Suppressor macrophage treated with lipopolysaccharide for 4 hours (primary cell): ENCODE measurements around the gene SPINK1.
A peak's percentile ranks its signal among the peaks of the same experiment; 100 is the strongest.
"Not testable (repeated sequence)": the region's sequence is repeated elsewhere in the genome, so short reads cannot be mapped to it uniquely, and the experiment has no call there.

Experiments used
- DNase-seq: peaks from one replicate; pipeline ENCODE4 v3.0.0-alpha.2; 2020

The SPINK1 gene, protein sequence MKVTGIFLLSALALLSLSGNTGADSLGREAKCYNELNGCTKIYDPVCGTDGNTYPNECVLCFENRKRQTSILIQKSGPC

DNA sequence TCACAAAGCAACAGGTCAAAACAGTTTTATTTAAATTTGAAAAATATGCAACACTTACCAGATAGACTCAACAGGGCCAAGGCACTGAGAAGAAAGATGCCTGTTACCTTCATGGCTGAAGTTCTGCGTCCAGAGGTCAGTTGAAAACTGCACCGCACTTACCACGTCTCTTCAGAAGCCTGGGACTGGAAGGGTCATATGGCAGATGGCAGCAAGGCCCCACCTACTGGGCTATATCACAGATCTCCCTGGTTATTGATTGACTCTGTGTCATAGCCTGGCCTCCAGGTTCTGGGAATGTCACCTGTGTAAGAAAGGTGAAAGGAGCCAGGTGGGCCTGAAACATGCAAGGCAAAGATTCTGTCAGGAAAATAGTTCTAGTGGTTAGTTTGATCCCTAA, at the start of gene SPINK1:
Gene SPINK1, minus strand, starts transcription at position 207 of the 400 bp plus-strand sequence. Its CDS starts 94 bp downstream, at position 113.
- DNase-seq: no peak

DNA sequence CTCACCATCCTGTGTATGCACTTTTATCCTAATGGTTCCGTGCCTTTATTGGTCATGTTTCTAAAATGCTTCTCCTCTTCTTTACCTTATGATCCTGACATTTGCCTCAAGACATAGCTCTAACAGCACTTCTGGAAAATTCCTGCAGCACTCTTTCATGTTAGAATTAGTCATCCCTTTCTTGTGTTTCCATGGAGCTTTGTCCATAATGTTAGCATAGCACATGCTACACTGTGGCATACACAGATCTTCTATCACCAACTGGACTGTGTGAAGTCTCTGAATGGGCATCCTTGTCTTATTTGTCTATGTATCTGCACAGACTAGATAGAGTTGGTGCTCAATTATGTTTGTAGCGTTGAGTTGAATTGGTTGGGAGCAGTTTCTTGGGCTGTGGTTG, 49.0 kb upstream of the SPINK1 start:
- no peak for DNase-seq

DNA sequence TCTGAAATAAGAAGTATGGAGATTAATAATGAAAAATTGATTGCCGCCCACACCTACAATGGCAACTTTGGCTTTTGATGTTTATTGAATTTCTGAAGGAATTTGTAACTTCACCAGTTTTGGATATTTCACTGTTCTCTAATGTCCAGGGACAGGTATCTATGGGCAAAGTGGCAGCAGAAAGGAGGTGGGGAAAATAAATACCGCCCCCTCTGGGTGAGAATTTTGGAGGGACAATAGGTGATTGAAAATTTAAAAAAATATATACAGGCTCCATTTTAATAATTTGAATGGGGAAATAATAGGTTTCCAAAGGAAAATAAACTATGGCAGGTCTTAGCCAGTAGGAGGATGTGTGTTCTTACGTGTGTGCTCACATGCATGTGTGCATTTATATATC, 48.3 kb upstream of the SPINK1 start:
- no peak for DNase-seq

DNA sequence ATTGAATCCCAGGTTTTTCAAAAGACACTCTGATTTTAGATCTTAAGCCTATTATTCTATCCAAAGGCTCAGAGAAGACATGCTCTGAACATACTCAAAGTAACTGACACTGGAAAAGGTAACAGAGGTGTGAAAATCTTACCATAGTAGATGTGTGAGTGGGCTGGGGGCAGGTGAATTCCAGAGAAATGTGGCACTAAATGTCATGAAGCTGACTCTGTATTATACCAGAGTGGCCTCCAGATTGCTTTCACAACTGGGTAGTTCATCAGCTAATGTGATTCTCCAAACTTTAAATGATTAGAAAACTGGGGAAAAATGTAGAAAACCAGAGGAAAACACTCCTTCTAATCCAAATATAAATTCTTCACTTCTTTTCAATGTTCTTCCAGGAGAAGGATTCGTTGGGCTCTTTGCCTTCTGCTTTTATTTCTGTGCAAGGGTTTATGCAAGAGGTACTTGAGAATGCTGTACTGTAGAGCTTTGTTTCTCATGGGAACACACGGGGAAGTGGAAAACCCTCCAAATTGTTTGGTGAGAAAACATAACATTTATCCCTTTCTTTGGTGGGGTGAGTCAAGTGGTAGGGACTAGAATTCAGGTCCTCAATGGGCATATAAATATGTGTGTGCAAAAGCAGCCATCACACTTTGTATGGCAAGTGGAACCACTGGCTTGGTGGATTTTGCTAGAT, 46.7 kb upstream of the SPINK1 start, which contains the start of gene SCGB3A2:
Gene SCGB3A2, plus strand, starts transcription at position 646 of the 694 bp plus-strand sequence. CDS start 93 bp downstream, outside the sequence.
- DNase-seq: no peak

DNA sequence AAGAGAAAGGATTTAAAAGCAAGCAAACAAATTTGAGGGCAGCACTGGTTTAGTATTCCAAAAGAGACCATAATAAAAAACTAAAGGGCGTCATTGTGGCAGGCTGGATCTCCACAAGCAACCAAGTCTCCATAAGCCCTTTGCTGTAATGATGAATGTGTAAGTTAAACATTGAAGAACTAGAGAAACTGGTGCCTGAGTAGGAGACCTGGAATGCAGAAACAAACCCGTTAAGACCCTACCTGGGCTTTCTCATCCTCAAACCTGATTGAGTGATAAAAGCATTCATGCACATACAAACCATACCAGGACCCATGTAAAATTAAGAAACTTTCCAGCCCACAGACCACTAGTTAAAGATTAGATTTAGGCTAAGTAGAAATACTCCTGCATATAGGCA, 45.2 kb upstream of the SPINK1 start:
- no peak for DNase-seq

DNA sequence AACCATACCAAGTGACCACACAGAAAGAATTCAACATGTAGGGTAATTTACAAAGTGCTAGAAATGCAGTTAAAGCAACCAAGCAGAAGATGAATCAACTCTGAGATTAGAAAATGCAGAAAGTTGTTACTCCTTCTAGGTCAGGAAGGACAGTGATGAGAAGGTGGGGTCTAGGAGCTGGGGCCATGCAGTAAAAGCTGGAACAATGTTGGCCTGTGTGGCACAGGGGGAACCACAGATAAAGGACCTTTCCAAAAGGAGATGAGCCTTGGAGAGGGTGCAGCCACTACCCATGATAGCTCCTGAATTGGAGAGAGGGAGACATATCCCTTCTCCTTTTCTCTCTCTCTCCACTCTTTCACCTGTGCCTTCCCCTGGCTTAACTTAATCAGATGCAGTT, 44.7 kb upstream of the SPINK1 start:
- no peak for DNase-seq

DNA sequence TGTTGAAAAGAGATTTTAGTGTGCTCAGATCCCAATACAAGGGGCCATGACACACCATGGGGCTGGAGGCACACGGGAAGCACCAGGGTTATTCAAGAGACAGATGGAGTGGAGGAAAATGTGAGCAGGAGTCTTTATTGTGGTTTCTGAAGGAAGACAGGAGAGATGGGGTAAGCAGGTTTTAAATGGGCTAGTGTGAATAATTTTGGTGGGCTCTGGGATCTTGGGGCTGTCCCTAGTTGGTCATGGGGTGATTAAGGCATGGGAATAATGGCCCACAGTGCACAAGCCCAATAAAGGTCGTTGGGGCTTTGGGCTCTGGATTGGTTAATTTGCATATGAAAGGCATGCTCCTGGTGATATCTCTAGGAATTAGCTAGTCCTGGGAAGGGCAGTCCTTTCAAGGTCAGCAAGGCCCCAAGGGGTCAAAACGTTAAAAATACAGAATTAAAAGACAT, 43.5 kb upstream of the SPINK1 start:
- DNase-seq: no peak

DNA sequence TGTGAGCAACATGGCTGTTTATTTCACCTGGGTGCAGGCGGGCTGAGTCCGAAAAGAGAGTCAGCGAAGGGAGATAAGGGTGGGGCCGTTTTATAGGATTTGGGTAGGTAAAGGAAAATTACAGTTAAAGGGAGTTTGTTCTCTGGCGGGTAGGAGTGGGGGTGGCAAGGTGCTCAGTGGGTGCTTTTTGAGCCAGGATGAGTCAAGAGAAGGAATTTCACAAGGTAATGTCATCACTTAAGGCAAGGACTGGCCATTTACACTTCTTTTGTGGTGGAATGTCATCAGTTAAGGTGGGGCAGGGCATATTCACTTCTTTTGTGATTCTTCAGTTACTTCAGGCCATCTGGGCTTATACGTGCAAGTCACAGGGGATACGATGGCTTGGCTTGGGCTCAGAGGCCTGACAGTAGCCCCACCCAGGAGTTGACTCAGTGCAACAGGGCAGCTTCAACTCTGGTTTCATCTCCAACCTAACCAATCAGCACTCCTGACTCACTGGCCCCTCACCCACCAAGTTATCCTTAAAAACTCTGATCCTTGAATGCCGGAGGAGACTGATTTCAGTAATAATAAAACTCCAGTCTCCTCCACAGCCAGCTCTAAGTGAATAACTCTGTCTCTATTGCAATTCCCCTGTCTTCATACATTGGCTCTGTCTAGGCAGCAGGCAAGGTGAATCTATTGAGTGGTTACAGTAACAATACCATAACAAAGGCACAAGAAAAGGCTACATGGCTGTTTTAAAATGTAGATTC, 42.8 kb upstream of the SPINK1 start:
- not testable (repeated sequence) for DNase-seq

DNA sequence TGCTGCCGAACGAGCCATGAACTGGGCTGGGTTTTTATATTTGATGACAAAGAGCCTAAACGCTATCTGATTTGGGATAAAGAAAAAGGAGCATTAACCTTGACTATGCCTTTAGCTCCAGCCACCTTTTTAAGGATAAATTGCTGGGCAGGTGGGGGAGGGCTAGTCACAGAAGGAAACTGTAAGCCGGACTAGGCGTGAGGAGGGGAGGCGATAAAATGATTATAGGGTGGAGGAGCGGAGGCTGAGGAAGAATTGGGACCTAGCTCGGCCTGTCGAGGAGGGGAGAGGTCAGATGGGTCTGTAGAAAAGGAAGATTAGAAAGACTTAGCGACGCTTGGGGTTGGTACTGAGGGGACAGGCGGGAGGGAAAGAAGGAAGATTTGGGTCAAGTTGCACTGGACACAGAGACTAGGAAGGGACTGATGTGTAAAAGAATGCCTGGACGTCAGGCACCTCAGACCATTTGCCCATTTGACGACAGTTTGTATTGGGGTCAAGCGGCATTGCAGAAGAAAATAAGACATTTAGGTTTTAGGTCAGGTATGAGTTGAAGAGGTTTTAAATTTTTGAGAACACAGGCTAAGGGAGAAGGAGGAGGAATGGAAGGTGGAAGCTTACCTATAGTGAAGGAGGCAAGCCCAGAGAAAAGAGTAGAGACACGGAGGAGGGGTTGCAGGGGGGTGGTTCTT, 41.4 kb upstream of the SPINK1 start:
- not testable (repeated sequence) for DNase-seq

DNA sequence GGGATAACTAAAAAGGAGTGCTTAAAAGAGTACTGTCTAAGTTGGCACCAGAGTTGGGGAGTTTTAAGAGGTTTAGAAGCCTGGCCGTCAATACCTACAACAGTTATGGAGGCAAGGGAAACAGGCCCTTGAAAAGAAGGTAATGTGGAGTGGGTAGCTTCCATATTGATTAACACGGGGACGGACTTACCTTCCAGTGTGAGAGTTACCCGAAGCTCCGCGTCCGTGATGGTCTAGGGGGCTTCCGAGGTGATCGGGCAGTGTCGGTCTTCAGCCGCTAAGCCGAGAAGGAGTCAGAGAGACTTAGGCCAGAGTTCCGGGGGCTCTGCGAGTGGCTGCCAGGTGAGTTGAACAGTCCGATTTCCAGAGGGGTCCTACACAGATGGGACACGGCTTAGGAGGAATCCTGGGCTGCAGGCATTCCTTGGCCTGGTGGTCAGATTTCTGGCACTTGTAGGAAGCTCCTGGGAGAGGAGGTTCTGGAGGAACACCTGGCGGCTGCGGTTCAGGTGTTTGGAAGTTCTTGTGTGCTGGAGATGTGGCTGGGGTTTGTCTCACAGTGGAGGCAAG, 40.6 kb upstream of the SPINK1 start:
- not testable (repeated sequence) for DNase-seq

DNA sequence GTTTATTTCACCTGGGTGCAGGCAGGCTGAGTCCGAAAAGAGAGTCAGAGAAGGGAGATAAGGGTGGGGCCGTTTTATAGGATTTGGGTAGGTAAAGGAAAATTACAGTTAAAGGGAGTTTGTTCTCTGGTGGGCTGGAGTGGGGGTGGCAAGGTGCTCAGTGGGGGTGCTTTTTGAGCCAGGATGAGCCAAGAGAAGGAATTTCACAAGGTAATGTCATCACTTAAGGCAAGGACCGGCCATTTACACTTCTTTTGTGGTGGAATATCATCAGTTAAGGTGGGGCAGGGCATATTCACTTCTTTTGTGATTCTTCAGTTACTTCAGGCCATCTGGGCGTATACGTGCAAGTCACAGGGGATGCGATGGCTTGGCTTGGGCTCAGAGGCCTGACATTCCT, 38.4 kb upstream of the SPINK1 start:
- DNase-seq: not testable (repeated sequence)

DNA sequence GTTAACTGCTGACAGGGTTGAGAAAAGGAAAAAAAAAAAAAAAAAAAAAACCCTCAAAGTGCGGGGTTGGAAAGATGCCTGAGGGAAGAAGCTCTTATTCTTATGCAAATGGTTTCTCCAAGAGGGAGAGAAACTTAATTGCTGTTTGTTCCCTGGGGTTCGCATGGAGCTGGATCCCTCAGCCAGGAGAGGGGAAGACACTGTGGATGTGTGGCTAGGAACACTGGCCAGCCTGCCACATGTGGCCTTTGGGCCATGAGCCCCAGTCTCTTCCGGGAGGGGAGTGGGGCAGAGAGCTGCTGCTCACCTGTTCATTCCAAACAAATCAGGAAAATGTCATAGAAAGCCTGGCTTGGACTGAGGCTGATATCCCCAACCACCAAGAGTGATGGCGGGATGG, 37.6 kb upstream of the SPINK1 start:
- no peak for DNase-seq

DNA sequence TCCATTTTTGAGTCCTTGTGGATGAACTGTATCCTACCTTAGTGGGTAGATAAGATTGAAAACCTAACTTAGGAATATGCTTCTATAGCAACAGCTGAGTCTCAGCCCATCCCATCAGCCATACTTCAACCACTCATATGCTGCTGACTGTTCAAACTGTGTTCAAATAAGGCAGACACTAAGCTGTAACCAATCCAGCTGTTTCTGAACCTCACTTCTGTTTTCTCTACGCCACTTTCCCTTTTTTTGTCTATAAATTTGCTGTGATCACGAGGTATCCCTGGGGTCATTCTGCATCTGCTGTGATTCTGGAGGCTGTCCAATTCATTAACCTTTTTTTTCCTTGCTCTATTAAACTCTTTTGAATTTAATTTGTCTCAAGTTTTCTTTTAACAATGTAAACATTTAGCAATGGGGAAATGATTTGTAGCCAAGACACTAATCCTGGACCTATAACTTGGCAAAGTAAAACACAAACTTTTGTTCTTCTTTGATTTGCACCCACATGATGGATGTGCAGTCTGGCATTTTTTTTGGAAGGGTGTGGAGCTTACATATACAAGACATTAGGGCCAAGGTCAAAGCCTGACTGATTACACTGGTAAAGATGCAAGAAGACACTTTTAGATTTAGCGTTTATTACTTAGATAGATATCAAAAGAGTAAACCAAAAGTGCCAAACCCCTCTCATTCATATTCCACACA, 32.1 kb upstream of the SPINK1 start:
- no peak for DNase-seq

DNA sequence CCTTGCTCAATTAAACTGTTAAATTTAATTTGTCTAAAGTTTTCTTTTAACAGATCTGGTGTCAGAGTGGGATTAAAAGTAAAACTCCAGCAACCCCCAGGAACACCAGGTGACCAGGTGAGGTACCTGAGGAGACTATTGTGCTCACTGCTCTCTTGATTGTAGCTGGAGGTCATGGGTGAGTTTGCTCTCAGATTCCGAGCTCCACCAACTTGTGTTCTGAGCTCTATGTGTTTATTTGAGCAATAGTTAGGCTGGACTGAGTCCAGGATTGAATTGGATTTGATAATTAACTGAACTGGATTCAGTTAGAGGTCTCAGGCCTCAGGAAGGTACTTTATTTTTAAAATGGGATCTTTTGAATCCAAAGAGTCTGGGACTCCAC, 29.2 kb upstream of the SPINK1 start:
- no peak for DNase-seq

DNA sequence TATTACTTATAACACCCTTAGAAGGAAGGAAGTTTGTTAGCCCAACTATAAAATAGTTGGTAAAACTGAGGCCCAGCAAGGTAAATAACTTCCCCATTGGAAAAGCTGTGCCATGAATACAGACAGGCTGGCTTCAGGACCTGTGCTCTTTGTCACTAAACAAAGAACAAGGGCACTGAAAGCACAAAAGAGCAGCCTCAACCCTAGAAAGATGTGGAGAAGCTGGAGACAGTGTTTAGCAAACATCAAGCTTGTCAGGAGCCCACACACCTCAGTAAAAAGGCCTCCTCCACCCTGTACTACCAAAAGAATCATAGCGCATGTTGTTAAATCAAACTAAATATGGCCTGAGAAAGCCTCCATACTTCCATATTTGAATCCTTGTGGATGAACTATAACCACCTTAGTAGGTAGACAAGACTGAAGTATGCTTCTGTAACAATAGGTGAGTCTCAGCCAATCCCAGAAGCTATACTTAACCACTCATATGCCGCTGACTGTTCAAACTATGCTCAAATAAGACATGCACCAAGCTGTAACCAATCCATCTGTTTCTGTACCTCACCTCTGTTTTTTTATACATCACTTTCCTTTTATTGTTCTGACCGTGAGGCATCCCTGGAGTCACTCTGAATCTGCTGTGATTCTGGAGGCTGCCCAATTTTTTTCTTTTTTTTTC, 28.6 kb upstream of the SPINK1 start:
- DNase-seq: no peak

DNA sequence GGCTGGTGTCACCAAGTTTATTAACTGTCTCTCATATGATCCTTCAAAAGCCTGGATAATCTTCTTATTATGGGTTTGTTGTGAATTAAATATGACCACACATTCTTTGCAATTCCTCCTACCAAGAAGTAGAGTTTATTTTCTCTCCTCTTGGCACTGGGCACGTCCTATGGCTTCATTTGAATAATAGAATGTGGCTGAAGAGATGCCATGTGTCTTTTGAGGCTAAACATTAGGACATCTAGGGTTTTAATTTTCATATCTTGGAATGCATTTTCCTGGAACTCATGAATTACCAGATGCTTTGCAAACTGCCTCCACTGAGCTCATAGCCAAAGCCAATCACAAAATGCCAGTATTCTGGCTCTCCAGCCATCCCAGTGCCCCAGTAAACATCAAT, 27.1 kb upstream of the SPINK1 start:
- no peak for DNase-seq

DNA sequence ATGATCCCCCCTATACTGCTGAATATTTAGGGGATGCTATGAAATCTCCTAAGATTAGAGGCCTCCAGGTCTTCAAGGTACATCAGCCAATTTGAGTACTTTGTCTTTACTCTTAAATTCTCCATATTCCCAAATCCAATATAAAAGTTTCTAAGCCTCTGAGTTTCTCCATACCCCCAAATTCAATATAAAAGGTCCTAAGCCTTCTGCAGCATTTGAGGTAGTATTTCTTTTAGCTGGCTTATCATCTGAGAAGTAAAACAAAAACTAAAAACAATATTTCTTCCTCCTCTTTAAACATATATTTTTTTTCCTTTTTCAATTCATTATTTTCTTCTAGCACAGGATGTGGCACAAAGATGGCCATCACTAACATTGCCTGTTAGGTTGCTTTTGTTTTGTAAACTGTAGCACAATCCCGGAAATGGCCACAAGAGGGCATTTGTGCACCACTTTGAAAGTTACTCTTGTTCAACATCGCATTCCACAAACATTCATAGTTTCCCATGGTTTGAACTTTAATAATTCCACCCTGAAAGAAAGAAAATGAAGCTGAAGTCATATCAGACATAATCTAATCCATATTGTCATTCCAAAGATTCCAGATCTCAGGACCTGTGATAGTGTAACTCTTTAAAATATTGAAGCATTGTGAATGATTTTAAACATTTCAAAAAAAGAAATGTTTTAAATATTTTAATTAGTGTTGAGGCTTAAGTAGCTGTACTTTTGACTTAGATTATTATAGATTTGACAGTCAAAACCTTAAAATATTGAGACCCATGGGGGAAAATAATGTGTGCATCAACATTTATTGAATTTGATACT, 26.0 kb upstream of the SPINK1 start:
- peak; percentile 65 for DNase-seq

DNA sequence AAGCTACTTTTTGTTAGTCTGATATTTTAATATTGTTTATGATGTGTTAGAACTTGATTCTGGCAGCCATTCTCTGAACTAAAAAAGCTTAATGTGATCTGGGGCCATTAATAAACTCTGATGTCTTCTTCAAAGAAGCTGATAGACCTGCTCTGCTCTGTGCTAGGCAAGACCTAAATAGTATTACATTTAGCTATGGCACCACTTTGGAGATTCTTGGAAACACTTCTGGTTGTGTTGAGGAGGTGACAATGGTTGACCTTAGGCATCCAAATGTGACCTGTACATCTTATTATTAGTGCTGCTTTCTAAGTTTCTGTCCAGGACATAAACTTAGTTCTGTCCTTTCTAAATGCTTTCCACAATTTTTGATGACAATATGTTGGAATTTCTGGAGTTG, 25.3 kb upstream of the SPINK1 start:
- no peak for DNase-seq

DNA sequence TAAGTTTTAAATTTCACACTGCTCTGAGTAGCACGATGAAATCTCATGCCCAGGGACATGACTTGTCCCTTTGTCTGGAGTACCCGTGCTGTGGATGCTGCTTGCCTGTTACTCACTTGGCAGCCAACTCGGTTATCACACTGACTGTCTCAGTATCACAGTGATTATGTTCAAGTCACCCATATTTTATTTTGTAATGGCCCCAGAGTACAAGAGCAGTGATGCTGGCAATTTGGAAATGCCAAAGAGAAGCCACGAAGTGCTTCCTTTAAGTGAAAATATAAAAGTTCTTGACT, 24.3 kb upstream of the SPINK1 start:
- no peak for DNase-seq

DNA sequence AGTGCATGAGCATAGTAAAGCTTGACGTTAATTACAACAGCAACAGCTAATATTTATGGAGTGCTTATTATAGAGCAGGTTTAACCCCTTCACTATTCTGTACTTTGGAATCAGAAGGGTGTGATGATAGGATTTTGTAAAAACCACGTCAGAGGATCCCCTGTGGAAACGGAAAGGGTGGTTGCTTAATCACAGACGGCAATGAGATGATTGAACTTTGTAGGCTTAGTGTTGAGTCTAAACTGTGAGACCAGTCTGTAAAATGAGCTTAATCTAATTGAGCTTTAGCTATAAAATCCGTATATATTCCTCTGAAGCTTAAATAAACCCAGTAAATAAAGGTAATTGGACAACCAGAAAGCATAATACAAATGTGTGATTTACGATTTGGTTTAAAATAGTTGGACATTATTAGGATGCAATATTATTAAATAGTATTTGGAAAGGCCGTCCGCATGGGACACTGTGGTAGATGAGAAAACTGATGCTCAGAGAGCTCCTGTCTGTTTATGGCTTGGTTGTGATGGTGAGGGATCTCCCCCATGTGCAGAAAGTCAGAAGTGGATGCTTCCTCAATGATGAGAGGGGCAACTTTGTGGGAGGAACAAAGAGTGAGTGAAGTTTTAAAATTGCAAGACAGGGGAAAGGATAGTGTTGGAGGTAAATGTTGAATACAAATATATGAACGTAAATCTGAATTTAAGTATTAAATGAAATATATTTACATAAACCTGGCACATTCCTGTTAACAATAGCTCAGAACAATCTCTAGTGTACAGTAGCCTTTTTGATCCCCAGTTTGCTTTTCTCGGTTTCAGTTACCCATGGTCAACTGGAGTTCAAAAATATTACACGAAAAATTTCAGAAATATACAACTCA, 23.7 kb upstream of the SPINK1 start:
- DNase-seq: no peak
